Activated T-cell treated with anti-CD3 and anti-CD28 coated beads, Interleukin-2, amount 50 U/mL, for 48 hours (primary cell): ENCODE results near the gene ADAMTS17.

Experiments
- DNase-seq, 2 experiments: peaks; one replicate each; pipeline ENCODE4 v3.0.0-alpha.2; 2020

ADAMTS17 gene

GRCh38 chr15:100041127-100041828 is 300.5 kb downstream of the ADAMTS17 start:
- DNase-seq, result no peak

- no peak for DNase-seq
These were observed 301.8 kb downstream of the ADAMTS17 start for GRCh38 chr15:100039994-100040393.

GRCh38 chr15:100038736-100039135 is 303.0 kb downstream of the ADAMTS17 start:
- DNase-seq, result no peak

- DNase-seq, result no peak
These were observed 303.9 kb downstream of the ADAMTS17 start for GRCh38 chr15:100037901-100038300.

GRCh38 chr15:100036015-100036414 is 305.8 kb downstream of the ADAMTS17 start:
- no peak for DNase-seq

GRCh38 chr15:100034191-100034590 is 307.6 kb downstream of the ADAMTS17 start:
- no peak for DNase-seq

GRCh38 chr15:100033140-100033857 is 308.5 kb downstream of the ADAMTS17 start:
- no peak for DNase-seq

GRCh38 chr15:100032358-100033085 is 309.3 kb downstream of the ADAMTS17 start:
- DNase-seq, result no peak

GRCh38 chr15:100031665-100032357 is 310.0 kb downstream of the ADAMTS17 start:
- DNase-seq, result no peak

- DNase-seq, result no peak
These were observed 311.1 kb downstream of the ADAMTS17 start for GRCh38 chr15:100030586-100031229.

- no peak for DNase-seq
These were observed 311.8 kb downstream of the ADAMTS17 start for GRCh38 chr15:100029868-100030479.

- no peak for DNase-seq
These were observed 312.7 kb downstream of the ADAMTS17 start for GRCh38 chr15:100029045-100029444.

GRCh38 chr15:100026041-100026440 is 315.7 kb downstream of the ADAMTS17 start:
- DNase-seq, result no peak

GRCh38 chr15:100022806-100023205 is 319.0 kb downstream of the ADAMTS17 start:
- no peak for DNase-seq

- DNase-seq, result no peak
These were observed 319.4 kb downstream of the ADAMTS17 start for GRCh38 chr15:100022391-100022790.

GRCh38 chr15:100021653-100022052 is 320.1 kb downstream of the ADAMTS17 start:
- no peak for DNase-seq

- no peak for DNase-seq
These were observed 321.2 kb downstream of the ADAMTS17 start for GRCh38 chr15:100020614-100021013.

- no peak for DNase-seq
These were observed 321.6 kb downstream of the ADAMTS17 start for GRCh38 chr15:100020189-100020588.

- DNase-seq, result no peak
These were observed 322.2 kb downstream of the ADAMTS17 start for GRCh38 chr15:100019601-100020000.

- no peak for DNase-seq
These were observed 323.6 kb downstream of the ADAMTS17 start for GRCh38 chr15:100018191-100018590.

GRCh38 chr15:100017140-100017539 is 324.6 kb downstream of the ADAMTS17 start:
- DNase-seq, result no peak

- no peak for DNase-seq
These were observed 325.1 kb downstream of the ADAMTS17 start for GRCh38 chr15:100016632-100017031.
